Measurements from ENCODE around the gene PRDM4. TPM values are rescaled to one million over a fixed set of nuclear protein-coding genes. Genes with fewer than 3 reads are reported as not detected.
A peak's percentile ranks its signal among the peaks of the same experiment; 100 is the strongest.
"Not testable (repeated sequence)": the region's sequence is repeated elsewhere in the genome, so short reads cannot be mapped to it uniquely, and the experiment has no call there.

PRDM4 gene
- total RNA-seq, 2 donors from 2014 or later = 27.0 to 36.9 TPM

DNA sequence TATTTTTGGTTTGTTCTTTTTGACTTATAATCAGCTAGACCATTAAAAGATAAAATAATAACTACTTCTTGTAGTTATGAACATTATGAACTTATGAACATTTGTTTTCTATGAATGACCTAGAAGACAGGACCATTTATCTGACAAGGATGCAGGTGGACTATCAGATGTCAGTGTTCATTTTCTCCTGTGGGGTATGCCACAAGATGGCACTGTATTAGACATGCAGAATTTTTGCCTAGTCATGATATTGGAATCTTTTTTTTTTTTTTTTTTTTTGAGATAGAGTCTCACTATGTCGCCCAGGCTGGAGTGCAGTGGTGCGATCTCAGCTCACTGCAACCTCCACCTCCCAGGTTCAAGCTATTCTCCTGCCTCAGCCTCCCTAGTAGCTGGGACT lies 65.2 kb downstream of the PRDM4 start:
- not testable (repeated sequence) for H3K27ac Mint-ChIP-seq; ATAC-seq; H3K9me3 Mint-ChIP-seq; H3K27me3 Mint-ChIP-seq; DNase-seq (ENCODE audit: low spot score); H3K4me3 Mint-ChIP-seq; H3K4me1 Mint-ChIP-seq (ENCODE audit: low read depth in 2 of 2)
- H3K36me3 Mint-ChIP-seq = peaks cover 44% of the 10 kb centered on the region

DNA sequence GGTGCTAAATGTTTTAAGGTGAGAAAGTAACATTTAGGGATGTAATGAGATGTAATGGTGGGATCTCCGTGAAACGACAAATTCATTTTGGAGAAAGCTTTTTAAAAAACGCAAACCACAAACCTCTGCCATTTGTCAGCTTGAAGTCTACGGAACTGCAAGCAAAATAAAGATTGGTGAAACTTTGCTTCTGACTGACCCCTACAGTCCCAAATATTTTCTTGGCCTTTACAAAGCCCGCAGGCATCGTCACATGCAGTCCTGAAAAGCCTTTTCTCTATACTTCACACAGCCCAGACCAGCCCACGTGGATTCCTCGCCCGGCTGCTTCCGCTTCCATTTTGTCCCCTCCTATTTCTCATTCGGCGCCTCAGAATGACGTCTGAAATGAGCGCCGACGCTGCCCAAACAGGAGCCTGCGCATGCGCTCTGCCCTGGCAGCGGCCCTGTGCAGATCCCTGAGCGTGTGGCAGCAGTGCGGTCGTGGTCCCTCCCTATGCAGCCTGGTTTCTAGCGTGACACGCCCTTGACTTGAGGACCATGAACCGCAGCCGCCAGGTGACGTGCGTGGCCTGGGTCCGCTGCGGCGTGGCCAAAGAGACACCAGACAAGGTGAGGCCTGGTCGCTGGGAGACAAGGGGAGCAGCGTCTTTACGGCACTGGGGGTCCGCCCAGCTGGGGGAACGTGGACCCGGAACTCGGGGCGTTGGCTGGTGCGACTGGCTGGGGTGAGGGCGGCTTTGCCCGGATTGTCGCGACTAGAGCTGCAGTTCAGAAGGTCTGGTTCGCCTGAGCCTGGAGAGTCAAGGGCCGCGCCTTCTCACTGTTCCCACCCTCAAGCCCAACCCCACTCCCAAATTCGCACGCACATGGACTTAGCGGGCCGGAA lies 75.3 kb downstream of the PRDM4 start, which contains the start of gene PWP1:
PWP1 (plus strand) TSS at position 440 of the 889 bp plus-strand sequence; CDS start at position 541, 101 bp downstream.
- DNase-seq (ENCODE audit: low spot score) (peak; percentile 95), ATAC-seq (peak; percentile 95 to 96)
- Mint-ChIP-seq H3K4me1 (ENCODE audit: low read depth in 2 of 2) (peaks cover 21 to 30% of the 10 kb centered on the region in 2 donors), H3K36me3 (peaks cover 9% of the 10 kb centered on the region), H3K27ac (peak within 1 kb of the TSS; percentile 95 to 99), H3K9me3 (no peaks in the 10 kb centered on the region), H3K4me3 (peak within 1 kb of the TSS; percentile 100), H3K27me3 (peaks cover 0 to 1% of the 10 kb centered on the region in 2 donors)

DNA sequence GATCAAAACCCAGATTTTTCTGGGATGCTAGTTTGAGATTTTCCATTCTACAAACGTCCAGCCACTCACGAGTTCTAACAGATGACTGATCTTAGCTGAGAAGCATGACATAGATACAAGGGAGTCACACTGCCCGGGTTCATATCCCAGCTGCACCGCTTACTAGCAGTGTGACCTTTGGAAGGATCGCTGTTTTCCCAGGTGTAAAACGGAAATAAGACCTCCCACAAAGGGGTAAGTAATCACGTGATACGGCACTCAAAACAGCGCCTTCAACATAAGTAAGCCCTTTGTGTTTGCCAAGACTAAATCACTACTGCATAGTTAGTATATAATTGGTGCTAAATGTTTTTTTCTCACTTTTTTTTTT lies 76.0 kb downstream of the PRDM4 start:
- H3K27me3 Mint-ChIP-seq = peaks cover 0 to 3% of the 10 kb centered on the region in 2 donors
- DNase-seq (ENCODE audit: low spot score) (no peak), ATAC-seq (no peak)
- H3K4me3 Mint-ChIP-seq = peak overlapping the region; percentile 100
- peaks cover 21 to 27% of the 10 kb centered on the region in 2 donors for H3K4me1 Mint-ChIP-seq (ENCODE audit: low read depth in 2 of 2)
- peak overlapping the region; percentile 95 to 99 for H3K27ac Mint-ChIP-seq
- H3K9me3 Mint-ChIP-seq = no peaks in the 10 kb centered on the region
- peaks cover 7% of the 10 kb centered on the region for H3K36me3 Mint-ChIP-seq

DNA sequence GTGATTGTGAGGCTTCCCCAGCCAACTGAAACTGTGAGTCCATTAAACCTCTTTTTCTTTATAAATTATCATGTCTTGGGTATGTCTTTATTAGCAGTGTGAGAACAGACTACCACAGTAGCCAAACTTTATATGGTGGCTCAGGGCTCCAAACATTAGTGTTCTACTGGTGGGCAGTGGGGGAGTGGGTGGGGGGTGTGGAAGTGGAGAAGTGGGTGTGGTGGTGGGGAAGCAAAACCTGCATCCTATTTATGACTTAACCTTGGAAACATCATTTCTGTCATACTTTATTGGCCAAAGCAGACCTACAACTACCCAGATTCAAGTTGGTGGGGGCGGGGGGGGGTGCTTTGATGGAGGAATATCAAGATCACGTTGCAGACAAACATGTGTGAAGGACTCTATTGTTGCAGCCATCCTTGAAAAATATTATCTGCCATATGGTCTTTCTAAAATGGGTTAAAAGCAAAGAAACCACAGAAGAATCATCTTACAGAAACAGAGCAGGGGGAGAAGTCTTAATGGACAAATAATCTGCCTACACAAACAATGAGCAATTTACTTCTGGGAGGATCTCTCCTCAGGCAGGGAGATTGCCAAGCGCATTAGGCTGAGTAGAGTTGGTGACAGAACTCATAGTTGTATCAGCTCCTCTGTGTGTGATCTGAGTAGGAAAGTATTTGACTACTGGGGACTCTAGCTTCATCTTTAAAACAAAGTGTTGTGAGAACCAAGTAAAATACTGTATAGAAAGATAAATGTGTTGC lies 76.7 kb downstream of the PRDM4 start:
- Mint-ChIP-seq H3K27me3 (peaks cover 0 to 3% of the 10 kb centered on the region in 2 donors), H3K9me3 (no peaks in the 10 kb centered on the region), H3K36me3 (peaks cover 7% of the 10 kb centered on the region), H3K4me1 (ENCODE audit: low read depth in 2 of 2) (peaks cover 21 to 27% of the 10 kb centered on the region in 2 donors), H3K4me3 (peak overlapping the region; percentile 100), H3K27ac (peak overlapping the region; percentile 95 to 99)
- DNase-seq (ENCODE audit: low spot score) (no peak), ATAC-seq (no peak)

Other genes starting within 250 kb of the PRDM4 start
- 10 to 100 TPM; 47.4 to 56.8 TPM for gene PWP1, start 75.3 kb downstream of the PRDM4 start, total RNA-seq
- gene ASCL4, start 13.6 kb upstream of the PRDM4 start, total RNA-seq = not detected

Data from natural killer cell treated with Interleukin-12 subunit alpha and Interleukin-12 subunit beta and Interleukin-15 and Interleukin-18, amount 100 ng/mL, for 72 hours (primary cell).